Ovary (tissue), 3 donors: ENCODE results near the gene CACNA2D1.

Source experiments
- CTCF ChIP-seq, 3 donors: fragments of 450-650 bp in 2 of 3; fragments of 200-600 bp in 1 of 3; IDR thresholded peaks; one replicate each; pipeline versions ENCODE4 v1.5.1 to v1.8.0; 2016 to 2022; ENCODE audit warnings: antibody characterized with exemption in 3 of 3, mild to moderate bottlenecking in 1 of 3
- EP300 ChIP-seq: sonication (generic); formaldehyde crosslinking; IDR thresholded peaks from one replicate; pipeline ENCODE4 v1.6.1; 2017; ENCODE audit warnings: antibody characterized with exemption
- POLR2A ChIP-seq: fragments of 450-650 bp; IDR thresholded peaks from one replicate; pipeline ENCODE4 v1.6.1; 2017; ENCODE audit warnings: antibody characterized with exemption, mild to moderate bottlenecking, moderate library complexity
- donor health status: DM: no; HTN: no; CAD: no.

DNA sequence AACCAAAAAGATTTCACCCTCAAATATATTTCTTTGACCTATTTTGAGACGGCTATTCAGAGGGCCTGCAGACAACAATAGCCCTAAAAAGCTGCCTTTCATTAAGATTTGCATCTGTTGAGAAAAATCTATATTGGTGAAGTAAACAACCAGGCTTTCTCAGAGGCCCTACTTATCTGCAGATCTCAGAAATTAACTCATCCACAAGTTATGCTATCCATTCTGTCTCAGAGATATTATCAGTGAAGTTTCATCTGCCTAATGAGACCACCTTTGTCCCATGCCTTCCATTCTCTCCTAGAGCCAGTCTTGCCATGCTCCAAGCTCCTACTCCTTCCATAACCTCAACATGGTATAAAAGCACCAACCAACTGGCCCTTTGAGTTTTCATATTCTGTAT, 130.3 kb downstream of the CACNA2D1 start:
- TF ChIP-seq EP300 (no peak), CTCF (IDR thresholded peaks at IDR 0.05) (no peak), POLR2A (no peak)
